KBM-7 (cell line): ENCODE measurements around the gene ZBTB47.

Experiments
- DNase-seq: peaks from one replicate; pipeline ENCODE4 v3.0.0-alpha.2; 2015
- in situ Hi-C: fragments of 300-500 bp; cut with MboI; formaldehyde crosslinking; loops from 2 replicates; pipeline ENCODE4 v1.14.3; 2020; ENCODE audit warnings: low sequenced_read_pairs, low pct_unique_long_range_greater_than_20kb, mixed read lengths

The ZBTB47 gene

DNA sequence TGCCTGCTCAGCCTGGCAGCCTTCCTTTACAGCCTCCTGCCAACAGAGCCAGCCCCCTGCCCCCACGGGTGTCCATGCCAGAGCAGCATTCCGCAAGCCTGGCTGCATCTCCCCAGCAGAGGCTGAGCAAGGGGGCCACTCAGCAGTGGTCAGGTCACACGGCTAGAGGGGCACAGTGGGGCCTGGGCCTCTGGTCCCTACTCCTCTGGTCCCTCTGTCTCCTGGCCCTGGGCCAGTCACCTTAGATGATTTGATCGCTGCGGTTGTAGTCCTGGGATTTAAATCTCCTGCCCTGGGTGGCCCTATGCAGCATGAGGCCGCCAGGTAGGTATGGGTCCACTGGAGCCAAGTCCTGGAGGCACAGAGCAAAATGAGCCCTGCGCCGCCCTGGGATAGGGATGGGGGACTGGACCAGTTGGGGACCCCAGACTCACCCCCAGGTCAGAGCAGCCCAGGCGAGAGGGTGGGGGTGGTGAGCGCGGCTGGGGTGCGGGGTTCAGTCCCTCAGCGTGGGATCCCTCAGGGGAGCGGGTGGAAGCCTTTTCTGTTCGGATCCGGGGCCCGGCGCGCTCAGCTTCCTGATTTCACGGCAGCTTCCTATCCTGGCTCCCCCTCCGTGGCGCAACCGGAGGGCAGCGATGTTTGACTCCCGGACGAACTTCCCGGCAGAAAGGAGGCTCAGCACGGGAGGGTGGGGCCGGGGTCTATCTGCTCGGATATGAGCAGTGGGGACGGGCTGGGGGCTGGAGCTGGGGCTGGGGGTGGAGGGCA, at the start of gene ZBTB47:
ZBTB47 (plus strand) TSS at position 138 of the 771 bp plus-strand sequence. CDS start 4,659 bp downstream, outside the sequence.
- DNase-seq = peak; percentile 38
- in situ Hi-C loops = no loop called here

- in situ Hi-C loops = no loop called here
- no peak for DNase-seq
Observed at GRCh38 chr3:42605546-42606173, 47.8 kb upstream of the ZBTB47 start.

GRCh38 chr3:42608581-42608980, 44.9 kb upstream of the ZBTB47 start:
- in situ Hi-C loops = no loop called here
- DNase-seq = no peak

DNA sequence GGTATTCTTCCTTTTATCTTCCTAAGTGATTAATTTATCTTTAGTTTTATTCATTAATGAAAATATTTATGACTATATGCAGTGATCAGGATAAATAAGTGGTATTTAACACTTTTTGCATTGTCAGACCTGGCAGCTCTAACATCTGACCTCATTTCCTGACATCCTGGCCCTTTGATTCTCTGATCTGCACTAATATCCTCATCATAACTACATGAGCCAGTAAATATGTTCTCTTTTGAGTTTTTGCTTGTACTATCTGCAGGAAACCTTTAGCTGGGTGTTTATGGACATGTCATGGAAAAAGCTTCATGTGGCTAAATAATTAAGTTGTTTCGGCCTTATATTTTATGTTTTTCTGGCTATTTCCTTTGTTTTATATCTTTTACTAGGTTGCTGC, 42.5 kb upstream of the ZBTB47 start:
- no peak for DNase-seq
- in situ Hi-C loops = no loop called here

DNA sequence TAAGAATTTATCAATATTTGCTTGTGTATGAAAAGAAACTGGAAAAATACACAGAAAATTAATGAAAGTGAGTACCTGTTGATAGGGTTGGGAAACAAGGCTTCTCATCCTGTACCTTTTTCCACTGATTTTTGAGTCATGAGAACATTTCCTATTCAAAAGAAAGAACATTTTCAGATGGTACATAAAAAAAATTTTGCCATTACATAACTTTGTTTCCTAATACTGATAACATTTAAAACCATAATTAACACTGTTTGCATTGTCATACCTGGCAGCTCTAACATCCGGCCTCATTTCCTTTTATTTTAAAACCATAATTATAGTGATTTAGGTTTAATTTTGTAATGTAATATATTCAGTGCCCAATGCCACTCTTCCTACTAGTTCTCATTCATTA, 41.3 kb upstream of the ZBTB47 start:
- no peak for DNase-seq
- in situ Hi-C loops = no loop called here

DNA sequence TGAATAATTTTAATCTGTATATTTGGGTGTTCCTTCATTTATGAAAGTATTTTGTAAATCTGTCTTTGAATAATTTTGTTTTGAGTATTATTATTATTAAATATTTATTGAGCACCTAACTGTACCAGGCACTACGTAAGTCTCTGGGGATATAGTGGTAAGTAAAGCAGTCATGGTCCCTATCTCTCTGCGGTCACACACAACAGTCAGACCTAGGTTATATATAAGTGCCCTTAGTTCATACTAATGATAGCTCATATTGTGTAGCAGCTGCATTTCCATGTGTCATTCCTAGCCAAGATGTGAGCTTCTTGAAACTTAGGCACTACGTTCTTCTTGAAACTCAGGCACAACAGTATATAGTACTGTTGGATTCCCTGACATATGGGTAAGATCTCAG, 40.6 kb upstream of the ZBTB47 start:
- in situ Hi-C loops = no loop called here
- DNase-seq = no peak

- in situ Hi-C loops = no loop called here
- DNase-seq = no peak
Observed at GRCh38 chr3:42613462-42613861, 40.0 kb upstream of the ZBTB47 start.

GRCh38 chr3:42631620-42632019, 21.9 kb upstream of the ZBTB47 start:
- DNase-seq = no peak
- in situ Hi-C loops = no loop called here

- no peak for DNase-seq
- in situ Hi-C loops = no loop called here
Observed at GRCh38 chr3:42632146-42632545, 21.4 kb upstream of the ZBTB47 start.

GRCh38 chr3:42633544-42633943, 20.0 kb upstream of the ZBTB47 start:
- DNase-seq = no peak
- in situ Hi-C loops = no loop called here

GRCh38 chr3:42635111-42635510, 18.4 kb upstream of the ZBTB47 start:
- peak; percentile 45 for DNase-seq
- in situ Hi-C loops = no loop called here

DNA sequence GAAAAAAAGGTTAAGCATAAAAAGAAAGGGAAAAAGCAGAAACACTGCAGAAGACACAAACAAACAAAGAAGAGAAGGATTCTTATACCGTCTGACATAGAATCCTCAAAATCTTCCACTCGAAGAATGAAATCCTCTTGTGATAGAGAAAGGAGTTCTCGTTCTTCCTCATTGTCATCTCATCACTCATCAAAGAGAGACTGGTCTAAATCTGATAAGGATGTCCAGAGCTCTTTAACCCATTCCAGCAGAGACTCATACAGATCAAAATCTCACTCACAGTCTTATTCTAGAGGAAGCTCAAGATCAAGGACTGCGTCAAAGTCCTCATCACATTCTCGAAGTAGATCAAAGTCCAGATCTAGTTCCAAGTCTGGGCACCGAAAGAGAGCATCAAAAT, 16.5 kb upstream of the ZBTB47 start:
- DNase-seq = no peak
- in situ Hi-C loops = no loop called here

DNA sequence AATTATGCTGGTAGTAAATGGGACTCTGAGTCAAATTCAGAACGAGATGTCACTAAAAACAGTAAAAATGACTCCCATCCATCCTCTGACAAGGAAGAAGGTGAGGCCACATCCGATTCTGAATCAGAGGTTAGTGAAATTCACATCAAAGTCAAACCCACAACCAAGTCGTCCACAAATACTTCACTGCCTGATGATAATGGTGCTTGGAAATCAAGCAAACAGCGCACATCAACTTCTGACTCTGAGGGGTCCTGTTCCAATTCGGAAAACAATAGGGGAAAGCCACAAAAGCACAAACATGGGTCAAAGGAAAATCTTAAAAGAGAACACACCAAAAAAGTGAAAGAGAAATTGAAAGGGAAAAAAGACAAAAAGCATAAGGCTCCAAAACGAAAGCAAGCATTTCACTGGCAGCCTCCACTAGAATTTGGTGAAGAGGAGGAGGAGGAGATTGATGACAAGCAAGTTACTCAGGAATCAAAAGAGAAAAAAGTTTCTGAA, 15.1 kb upstream of the ZBTB47 start:
- no peak for DNase-seq
- in situ Hi-C loops = no loop called here

- no peak for DNase-seq
- in situ Hi-C loops = no loop called here
Observed at GRCh38 chr3:42639192-42639591, 14.3 kb upstream of the ZBTB47 start.

DNA sequence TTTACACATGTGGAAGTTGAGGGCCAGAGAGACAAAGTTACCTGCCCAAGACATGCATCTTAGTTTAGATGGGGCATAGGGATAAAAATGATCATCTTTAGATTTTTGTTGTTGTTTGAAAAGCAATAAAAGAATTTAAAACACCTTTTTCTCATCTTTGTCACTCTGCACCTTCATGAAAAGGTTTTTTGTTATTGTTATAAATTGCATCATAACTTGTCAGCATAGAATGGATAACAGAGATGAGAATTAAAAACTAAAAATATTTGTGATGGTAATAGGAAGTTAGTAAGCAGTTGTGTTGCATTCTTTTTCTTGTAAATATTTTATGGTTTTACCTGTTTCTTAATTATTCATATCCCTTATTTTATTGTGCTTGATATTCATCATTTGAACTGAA, 13.4 kb upstream of the ZBTB47 start:
- in situ Hi-C loops = no loop called here
- no peak for DNase-seq

DNA sequence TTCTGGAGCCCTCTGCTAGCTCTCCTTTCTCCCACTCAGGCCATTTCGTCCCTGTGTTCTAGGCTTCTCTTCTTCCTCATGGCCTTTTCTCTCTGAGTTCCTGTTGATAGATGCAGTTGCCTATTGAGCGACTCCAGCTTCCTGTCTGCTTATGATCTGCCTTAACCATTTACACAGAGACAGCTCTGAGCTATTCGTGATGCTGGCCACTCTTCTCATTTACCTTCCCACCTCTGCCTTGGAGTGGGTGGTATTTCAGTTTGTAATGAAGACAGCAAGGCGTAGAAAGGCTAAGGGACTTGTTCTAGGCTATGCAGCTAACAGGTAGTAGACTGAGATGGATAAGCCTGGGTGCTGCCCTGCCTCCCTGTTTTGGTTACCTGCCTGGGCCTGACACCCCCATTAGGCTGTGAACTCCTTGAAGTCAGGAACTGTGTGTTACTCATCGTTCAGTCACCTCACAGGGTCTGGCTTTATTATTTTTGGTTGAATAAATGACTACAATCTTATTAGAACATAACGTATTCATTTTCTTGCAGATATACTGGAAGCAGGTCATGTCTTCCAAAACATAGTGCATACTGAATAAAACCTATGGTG, 12.6 kb upstream of the ZBTB47 start:
- in situ Hi-C loops = no loop called here

DNA sequence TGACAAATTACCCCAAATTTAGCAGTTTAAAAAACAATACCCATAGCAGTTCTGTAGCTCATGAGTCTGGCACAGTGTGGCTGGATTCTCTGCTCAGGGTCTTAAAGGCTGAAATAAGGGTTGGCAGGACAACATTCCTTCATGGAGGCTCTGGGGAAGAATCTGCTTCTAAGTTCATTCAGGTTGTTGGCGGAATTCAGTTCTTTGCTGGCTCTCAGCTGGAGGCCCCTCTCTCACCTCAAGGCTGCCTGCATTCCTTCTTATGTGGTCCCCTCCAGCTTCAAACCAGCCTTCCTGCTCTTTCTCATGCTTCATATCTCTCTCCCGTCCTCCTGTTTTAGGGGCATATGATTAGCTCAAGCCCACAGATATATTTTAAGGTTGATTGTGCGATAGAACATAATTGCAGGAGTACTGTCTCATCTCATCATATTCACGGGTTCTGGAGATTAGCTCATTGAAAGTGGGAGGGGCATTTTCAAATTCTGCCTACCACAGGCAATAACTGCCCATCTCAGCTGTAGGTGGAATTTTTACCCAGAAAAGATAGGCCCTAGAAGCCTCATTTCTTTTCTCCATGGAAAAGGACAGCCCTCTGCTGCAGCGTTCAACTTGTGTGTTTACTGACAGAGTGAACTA, 5.6 kb upstream of the ZBTB47 start:
- no peak for DNase-seq
- in situ Hi-C loops = no loop called here

More for the DNA sequence above, 12.6 kb upstream of the ZBTB47 start:
- DNase-seq = no peak

GRCh38 chr3:42649006-42649405, 4.5 kb upstream of the ZBTB47 start:
- no peak for DNase-seq
- in situ Hi-C loops = no loop called here

DNA sequence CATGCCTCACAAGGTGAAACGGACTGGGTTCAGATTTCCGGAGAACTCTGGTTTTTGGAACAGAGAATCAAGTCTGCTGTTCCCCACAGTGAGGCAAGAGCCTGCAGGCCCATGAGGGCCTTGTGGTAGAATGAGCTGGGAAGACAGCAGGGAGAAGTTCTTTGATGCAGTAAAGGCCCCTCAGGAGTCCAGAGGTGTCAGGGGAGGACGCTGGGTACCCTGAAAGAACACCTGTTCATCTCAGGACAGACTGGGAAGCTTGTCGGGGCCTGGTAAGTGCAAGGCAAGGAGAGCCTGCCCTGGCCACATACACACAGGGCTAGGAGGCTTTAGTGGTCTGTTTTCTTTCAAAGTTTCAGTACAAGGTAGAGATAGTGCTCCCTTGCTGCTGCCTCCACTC, 3.7 kb upstream of the ZBTB47 start:
- in situ Hi-C loops = no loop called here
- DNase-seq = no peak
